T-helper 2 cell (primary cell): ENCODE results near the gene IRX5.
A peak's percentile ranks its signal among the peaks of the same experiment; 100 is the strongest.

Source experiments
- DNase-seq, 5 experiments: peaks; one replicate each; pipeline versions ENCODE4 v3.0.0 to v3.0.0-alpha.2; 2012 to 2022

The IRX5 gene

DNA sequence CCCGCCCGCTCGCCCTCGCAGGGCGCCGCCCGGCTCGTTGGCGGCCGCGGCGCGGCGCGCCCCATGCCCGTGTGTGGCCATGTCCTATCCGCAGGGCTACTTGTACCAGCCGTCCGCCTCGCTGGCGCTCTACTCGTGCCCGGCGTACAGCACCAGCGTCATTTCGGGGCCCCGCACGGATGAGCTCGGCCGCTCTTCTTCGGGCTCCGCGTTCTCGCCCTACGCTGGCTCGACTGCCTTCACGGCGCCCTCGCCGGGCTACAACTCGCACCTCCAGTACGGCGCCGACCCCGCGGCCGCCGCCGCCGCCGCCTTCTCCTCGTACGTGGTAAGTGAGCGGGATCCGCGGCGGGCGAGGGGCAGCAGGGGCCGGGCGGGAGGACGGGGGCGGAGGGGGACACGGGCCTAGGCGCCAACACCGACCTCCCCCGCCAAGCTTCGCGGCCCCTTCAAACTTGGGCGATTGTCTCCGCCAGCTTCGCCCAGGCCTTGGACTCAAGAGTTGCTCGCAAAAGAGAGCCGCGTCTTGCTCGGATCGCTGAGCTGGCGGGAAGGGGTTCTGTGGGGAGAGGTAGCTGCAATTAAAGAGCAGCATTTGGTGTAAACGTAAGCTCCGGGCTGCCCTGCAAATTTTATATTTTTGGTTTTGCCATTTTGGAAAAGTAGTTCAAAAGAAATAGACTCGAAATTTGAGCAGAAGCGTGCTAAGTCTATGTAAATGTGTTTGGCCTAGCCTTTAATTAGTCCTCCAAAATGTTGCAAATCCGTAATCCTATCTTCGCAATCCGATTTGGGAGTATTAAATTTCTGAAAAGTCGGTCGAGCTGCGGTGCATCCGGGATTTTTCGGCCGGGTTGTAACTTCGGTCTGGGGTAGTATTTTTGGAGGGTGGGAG lies 702 bp downstream of the IRX5 start:
- DNase-seq, result peak in 1 of 5 experiments; percentile 68

DNA sequence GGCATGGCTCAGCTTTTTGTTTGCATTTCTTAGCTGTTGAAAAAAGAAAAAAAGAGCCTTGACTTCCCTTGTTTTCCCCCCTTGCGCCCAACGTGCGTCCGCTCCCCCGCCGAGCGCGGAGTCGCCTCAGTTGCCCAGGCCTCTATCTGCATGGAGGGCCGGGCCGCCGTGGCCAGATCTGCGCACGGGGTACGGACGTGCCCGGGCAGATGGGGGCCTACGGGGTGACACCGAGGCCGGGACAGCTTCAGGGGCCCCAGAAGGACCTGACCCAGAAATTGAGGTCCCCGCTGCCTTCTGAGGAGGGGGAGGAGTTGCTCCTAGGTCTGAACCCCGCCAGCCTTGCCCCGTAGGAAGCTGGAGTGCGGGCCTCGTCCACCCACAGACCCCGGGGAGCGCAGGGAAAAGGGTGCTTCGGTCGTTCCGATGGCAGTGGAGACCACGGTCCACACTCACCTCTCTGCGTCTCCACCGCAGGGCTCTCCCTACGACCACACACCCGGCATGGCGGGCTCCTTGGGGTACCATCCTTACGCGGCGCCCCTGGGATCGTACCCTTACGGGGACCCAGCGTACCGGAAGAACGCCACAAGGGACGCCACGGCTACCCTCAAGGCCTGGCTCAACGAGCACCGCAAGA lies 1.5 kb downstream of the IRX5 start:
- DNase-seq, result no peak

DNA sequence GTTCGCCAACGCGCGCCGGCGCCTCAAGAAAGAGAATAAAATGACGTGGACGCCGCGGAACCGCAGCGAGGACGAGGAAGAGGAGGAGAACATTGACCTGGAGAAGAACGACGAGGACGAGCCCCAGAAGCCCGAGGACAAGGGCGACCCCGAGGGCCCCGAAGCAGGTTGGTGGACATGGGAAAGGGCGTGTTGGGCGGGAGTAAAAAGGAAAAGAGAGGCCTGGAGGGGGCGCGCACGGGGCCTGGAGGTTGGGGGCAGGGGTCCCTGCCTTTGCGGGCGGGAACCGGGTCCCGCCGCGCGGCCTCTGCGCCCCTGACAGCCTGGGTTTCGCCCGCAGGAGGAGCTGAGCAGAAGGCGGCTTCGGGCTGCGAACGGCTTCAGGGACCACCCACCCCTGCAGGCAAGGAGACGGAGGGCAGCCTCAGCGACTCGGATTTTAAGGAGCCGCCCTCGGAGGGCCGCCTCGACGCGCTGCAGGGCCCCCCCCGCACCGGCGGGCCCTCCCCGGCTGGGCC lies 2.1 kb downstream of the IRX5 start:
- no peak for DNase-seq

DNA sequence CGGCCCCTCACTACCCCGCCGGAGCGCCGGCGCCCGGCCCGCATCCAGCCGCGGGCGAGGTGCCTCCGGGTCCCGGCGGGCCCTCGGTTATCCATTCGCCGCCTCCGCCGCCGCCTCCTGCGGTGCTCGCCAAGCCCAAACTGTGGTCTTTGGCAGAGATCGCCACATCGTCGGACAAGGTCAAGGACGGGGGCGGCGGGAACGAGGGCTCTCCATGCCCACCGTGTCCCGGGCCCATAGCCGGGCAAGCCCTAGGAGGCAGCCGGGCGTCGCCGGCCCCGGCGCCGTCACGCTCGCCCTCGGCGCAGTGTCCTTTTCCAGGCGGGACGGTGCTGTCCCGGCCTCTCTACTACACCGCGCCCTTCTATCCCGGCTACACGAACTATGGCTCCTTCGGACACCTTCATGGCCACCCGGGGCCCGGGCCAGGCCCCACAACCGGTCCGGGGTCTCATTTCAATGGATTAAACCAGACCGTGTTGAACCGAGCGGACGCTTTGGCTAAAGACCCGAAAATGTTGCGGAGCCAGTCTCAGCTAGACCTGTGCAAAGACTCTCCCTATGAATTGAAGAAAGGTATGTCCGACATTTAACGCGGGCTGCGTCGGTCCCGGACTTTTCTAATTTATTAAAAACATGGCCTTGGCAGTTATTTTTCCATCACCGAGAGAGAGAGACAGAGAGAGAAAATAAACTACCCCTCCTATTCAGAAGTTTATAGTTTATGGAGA lies 2.8 kb downstream of the IRX5 start:
- DNase-seq, result no peak

- DNase-seq, result no peak
These were observed 4.0 kb downstream of the IRX5 start for GRCh38 chr16:54934481-54935265.

- DNase-seq, result no peak
These were observed 4.8 kb downstream of the IRX5 start for GRCh38 chr16:54935266-54935968.

- peak in 1 of 5 experiments; percentile 77 for DNase-seq
These were observed 5.7 kb downstream of the IRX5 start for GRCh38 chr16:54936201-54936978.

DNA sequence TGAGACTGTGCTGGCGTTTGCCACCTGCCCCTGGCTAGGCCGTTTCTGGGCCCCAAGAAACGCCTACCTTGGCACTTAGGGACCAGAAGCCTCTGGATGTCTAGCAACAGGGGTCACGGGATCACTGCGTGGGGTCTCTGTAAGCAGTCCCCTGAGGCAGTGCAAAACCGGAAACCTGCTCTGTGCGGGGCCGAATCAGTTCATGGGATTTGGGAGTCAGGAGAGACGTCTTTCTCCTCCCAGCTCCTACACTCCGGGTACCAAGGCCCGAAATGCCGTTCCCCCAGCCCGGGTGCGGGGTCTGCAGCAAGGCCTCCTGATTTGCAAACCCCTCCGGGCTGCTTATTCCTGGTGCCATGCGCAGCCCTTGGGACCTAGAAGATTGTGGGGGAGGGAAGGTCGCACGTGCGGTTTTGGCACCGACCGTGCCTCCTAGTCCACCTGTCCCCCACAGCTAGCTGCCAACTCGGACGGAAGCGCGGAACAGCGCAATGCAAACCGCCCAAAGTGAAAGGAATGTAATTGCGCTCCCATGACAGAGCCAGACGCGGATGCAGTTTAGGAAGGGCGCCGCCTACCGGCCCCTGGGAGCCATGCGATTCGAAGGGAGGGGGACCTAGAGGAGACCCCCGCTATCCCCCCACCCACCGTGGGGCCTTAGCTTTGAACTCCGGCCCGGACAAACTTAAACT lies 6.5 kb downstream of the IRX5 start:
- peak in 1 of 5 experiments; percentile 67 for DNase-seq

GRCh38 chr16:54937671-54938211 lies 7.1 kb downstream of the IRX5 start:
- DNase-seq, result no peak

DNA sequence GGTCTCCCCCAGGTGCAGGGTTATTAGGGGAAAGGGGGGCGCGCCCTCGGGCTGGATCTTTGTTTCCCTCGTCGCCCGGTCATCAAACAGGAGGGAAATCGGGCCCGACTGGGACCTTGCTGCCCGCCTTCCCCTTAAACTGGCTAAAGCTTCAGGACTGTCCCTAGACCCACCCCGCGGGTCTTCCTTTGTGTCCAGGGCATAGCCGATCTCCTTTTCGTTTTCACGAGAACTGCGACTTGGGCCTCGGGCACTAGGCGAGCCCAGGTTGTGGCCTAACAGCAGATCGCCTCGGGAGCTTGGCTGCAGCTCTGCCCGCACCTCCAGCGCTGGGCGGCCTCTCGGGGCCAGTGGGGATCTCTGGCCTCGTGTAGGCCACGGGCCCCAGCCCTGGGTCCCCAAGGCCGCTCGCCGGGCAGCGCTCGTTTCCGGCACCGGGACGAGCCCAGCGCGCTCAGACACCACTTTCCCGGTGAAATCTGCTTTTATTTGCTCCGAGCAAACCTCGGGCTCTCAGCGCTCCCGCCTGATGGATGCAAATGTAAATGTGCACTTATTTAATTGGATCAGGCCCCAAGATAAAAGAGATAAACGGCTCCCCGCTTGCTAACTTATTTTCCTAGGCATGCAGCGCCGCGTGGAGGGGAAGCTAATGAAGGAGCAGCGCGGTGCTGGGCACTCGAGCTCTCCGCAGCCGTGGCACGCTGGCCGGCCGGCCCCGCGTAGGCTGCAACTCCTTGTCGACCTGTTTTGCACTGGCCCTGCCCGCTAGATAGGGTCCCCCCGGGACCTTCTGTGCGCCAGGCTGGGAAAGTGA lies 7.8 kb downstream of the IRX5 start:
- no peak for DNase-seq

DNA sequence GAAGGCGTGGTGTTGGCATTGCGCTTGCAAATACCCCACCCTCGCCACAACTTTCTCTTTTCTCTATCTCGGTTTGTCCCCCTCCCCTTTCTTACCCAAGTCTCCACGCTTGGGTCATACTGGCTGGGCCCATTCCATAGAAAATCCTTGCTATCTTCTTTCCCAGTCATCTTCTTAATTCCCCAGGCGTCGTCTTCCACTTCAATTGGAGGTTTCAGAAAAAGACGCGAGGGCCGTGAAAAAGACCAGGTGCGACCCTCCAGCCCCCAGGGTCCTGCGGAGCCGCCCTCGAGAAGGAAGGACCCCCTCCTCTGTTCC lies 8.3 kb downstream of the IRX5 start:
- no peak for DNase-seq

DNA sequence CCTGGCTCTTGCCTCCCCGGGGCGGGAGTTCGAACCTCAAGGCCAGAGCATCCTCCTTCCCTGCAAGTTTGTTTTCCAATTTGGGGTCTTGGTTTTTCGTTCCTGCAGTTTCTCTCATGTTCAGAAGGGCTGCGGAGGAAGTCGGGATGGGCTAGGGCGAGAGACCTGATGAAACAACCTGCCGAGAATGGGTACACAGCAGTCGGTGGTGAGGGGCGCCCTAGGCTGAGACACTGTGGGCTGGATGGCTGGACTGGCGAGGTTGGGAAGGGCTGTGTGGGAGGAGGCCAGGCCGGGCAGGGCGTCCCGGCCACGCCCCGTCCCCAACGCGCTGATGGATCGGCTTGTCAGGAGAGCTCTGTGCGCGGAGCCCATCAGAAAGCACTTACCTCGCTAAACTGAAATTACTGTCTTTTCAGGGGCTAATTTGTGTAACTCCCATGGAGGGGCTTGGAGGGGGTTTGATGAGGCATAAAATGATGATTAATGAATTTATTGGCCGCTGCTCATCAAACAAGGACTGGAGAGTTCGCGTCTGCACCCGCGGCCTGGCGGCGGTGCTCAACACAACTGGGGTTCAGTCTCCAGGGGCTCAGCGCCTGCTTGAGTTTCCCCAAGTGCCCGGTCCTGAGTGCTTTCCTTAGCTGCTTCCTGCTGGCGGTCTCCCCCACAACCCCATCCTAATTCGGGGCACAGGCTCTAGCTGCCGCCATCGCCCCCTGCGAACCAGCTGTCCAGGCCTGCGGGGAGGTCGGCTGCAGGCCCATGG lies 9.0 kb downstream of the IRX5 start:
- no peak for DNase-seq

DNA sequence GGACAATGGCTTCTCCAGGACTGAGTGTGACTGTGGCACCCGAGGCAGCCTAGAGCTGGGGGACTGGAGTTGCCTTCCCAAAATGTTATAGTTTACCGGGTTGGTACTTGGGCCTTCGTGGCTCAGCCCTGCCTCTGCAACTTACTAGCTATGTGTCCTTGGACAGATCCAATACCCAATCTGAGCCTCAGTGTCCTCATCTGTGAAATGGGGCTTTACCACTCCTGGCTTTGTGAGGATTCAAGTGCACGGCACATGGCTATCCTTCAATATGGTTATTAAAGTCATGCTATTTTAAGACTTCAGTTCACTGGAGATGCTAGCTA lies 9.6 kb downstream of the IRX5 start:
- no peak for DNase-seq

- DNase-seq, result no peak
These were observed 11.8 kb downstream of the IRX5 start for GRCh38 chr16:54942353-54942943.

DNA sequence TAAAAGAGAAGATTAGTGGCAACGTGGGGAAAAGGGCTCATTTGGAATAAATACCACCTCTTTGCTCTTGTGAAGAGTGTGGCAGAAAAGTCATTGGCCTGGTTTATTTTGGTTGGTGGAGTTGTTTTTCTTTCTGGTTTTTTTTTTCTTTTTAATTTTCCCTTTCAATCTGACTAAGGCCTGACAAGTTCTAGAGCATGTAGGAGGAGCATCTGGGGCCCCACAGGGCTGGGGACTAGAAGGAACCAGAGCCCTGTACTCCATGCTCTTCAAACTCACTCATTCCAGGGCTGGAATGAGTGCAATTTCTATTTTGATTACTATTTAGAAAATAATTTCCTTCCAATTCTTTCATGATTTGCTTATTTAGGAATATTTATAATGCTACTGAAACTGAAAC lies 13.3 kb downstream of the IRX5 start:
- peak in 1 of 5 experiments; percentile 56 for DNase-seq

DNA sequence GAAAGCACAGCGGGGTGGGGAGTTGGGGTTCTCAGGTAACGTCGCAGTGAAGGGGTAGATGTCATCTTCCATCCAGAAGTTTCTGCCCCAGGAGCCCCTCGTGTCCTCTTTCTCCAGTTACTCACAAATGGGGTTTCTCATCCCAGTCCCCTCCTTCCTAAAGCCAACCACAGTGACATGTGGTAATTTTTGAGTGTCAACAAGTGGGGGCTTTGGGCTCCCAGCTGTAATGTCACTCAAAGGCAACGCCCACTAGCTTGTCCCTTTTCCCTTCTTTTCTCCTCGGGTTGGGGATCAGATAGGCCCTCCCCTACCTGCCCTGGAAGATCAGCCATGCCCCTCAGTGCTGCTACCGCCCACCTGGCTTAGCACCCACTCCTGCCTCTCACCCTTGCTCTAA lies 14.4 kb downstream of the IRX5 start:
- no peak for DNase-seq

DNA sequence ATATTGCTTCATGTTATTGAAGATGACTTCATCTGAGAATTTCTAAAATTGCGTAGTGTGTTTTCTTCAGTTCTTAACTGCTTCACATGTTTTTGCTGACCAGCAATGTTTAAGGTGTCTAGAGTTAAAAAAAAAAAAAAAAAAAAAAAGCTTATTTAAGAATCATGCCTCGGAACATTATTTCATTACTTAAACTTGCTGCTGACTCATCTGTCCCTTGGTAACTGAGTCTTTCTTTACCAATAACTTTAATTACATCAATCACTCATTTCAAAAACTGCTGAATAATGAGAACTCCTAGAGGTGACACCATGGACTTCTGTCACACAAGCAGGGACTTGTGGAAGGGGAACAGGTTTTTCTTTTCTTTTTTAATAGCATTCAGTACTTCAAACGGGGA lies 16.2 kb downstream of the IRX5 start:
- no peak for DNase-seq

- no peak for DNase-seq
These were observed 17.0 kb downstream of the IRX5 start for GRCh38 chr16:54947616-54948015.
